ENCODE data around the gene NUP205. TPM values are rescaled to one million over a fixed set of nuclear protein-coding genes. Genes with fewer than 3 reads are reported as not detected.

Gene NUP205
- total and polyA plus RNA-seq, 2 donors: 50.9 to 68.2 TPM

- Histone ChIP-seq H3K36me3 (ENCODE audit: control insufficient read depth in 2 of 2, insufficient read depth in 2 of 2, low read length in 1 of 2) (no peaks in the 10 kb centered on the region), H3K27me3 (ENCODE audit: control insufficient read depth in 2 of 2, insufficient read depth in 1 of 2, low read length in 1 of 2) (no peaks in the 10 kb centered on the region)
- 95% methylated on average over 3 of the region's 3 CpGs for WGBS
Observed at GRCh38 chr7:135517060-135517459, 40.7 kb upstream of the NUP205 start.

GRCh38 chr7:135518748-135519147 lies 39.0 kb upstream of the NUP205 start:
- no peaks in the 10 kb centered on the region for H3K36me3 ChIP-seq (ENCODE audit: control insufficient read depth in 2 of 2, insufficient read depth in 2 of 2, low read length in 1 of 2)
- no peak for DNase-seq (ENCODE audit: low read depth in 6 of 9, low spot score in 9 of 9)
- no peak overlapping the region for H3K27ac ChIP-seq (ENCODE audit: low read depth in 1 of 2, low read length in 1 of 2)
- WGBS: 95% methylated on average over 1 of the region's 1 CpG
- H3K9me3 ChIP-seq (ENCODE audit: control insufficient read depth in 2 of 2, insufficient read depth in 1 of 2, low read length in 1 of 2): no peaks in the 10 kb centered on the region
- no peaks in the 10 kb centered on the region for H3K27me3 ChIP-seq (ENCODE audit: control insufficient read depth in 2 of 2, insufficient read depth in 1 of 2, low read length in 1 of 2)
- H3K4me3 ChIP-seq (ENCODE audit: low read length in 2 of 2): no peak overlapping the region
- H3K4me1 ChIP-seq (ENCODE audit: control insufficient read depth in 2 of 2, insufficient read depth in 2 of 2, low read length in 2 of 2): no peaks in the 10 kb centered on the region

More at GRCh38 chr7:135517060-135517459, 40.7 kb upstream of the NUP205 start:
- Histone ChIP-seq H3K4me3 (ENCODE audit: low read length in 2 of 2) (no peak overlapping the region), H3K27ac (ENCODE audit: low read depth in 1 of 2, low read length in 1 of 2) (no peak overlapping the region), H3K4me1 (ENCODE audit: control insufficient read depth in 2 of 2, insufficient read depth in 2 of 2, low read length in 2 of 2) (no peaks in the 10 kb centered on the region), H3K9me3 (ENCODE audit: control insufficient read depth in 2 of 2, insufficient read depth in 1 of 2, low read length in 1 of 2) (no peaks in the 10 kb centered on the region)
- no peak for DNase-seq (ENCODE audit: low read depth in 6 of 9, low spot score in 9 of 9)

GRCh38 chr7:135519233-135519688 lies 38.5 kb upstream of the NUP205 start:
- Histone ChIP-seq H3K4me3 (ENCODE audit: low read length in 2 of 2) (no peak overlapping the region), H3K27ac (ENCODE audit: low read depth in 1 of 2, low read length in 1 of 2) (no peak overlapping the region)

GRCh38 chr7:135519871-135520270 lies 37.8 kb upstream of the NUP205 start:
- 95% methylated on average over 4 of the region's 4 CpGs for whole genome bisulfite sequencing
- Histone ChIP-seq H3K27me3 (ENCODE audit: control insufficient read depth in 2 of 2, insufficient read depth in 1 of 2, low read length in 1 of 2) (no peaks in the 10 kb centered on the region), H3K4me1 (ENCODE audit: control insufficient read depth in 2 of 2, insufficient read depth in 2 of 2, low read length in 2 of 2) (no peaks in the 10 kb centered on the region), H3K4me3 (ENCODE audit: low read length in 2 of 2) (no peak overlapping the region), H3K36me3 (ENCODE audit: control insufficient read depth in 2 of 2, insufficient read depth in 2 of 2, low read length in 1 of 2) (no peaks in the 10 kb centered on the region), H3K9me3 (ENCODE audit: control insufficient read depth in 2 of 2, insufficient read depth in 1 of 2, low read length in 1 of 2) (no peaks in the 10 kb centered on the region), H3K27ac (ENCODE audit: low read depth in 1 of 2, low read length in 1 of 2) (no peak overlapping the region)
- DNase-seq (ENCODE audit: low read depth in 6 of 9, low spot score in 9 of 9): no peak

More at GRCh38 chr7:135519233-135519688, 38.5 kb upstream of the NUP205 start:
- Histone ChIP-seq H3K36me3 (ENCODE audit: control insufficient read depth in 2 of 2, insufficient read depth in 2 of 2, low read length in 1 of 2) (no peaks in the 10 kb centered on the region), H3K27me3 (ENCODE audit: control insufficient read depth in 2 of 2, insufficient read depth in 1 of 2, low read length in 1 of 2) (no peaks in the 10 kb centered on the region), H3K4me1 (ENCODE audit: control insufficient read depth in 2 of 2, insufficient read depth in 2 of 2, low read length in 2 of 2) (no peaks in the 10 kb centered on the region), H3K9me3 (ENCODE audit: control insufficient read depth in 2 of 2, insufficient read depth in 1 of 2, low read length in 1 of 2) (no peaks in the 10 kb centered on the region)
- no peak for DNase-seq (ENCODE audit: low read depth in 6 of 9, low spot score in 9 of 9)

- Histone ChIP-seq H3K36me3 (ENCODE audit: control insufficient read depth in 2 of 2, insufficient read depth in 2 of 2, low read length in 1 of 2) (no peaks in the 10 kb centered on the region), H3K4me3 (ENCODE audit: low read length in 2 of 2) (no peak overlapping the region), H3K27ac (ENCODE audit: low read depth in 1 of 2, low read length in 1 of 2) (no peak overlapping the region), H3K9me3 (ENCODE audit: control insufficient read depth in 2 of 2, insufficient read depth in 1 of 2, low read length in 1 of 2) (no peaks in the 10 kb centered on the region), H3K4me1 (ENCODE audit: control insufficient read depth in 2 of 2, insufficient read depth in 2 of 2, low read length in 2 of 2) (no peaks in the 10 kb centered on the region), H3K27me3 (ENCODE audit: control insufficient read depth in 2 of 2, insufficient read depth in 1 of 2, low read length in 1 of 2) (no peaks in the 10 kb centered on the region)
- WGBS: 98% methylated on average over 6 of the region's 6 CpGs
- DNase-seq (ENCODE audit: low read depth in 6 of 9, low spot score in 9 of 9): no peak
Observed at GRCh38 chr7:135522509-135522908, 35.2 kb upstream of the NUP205 start.

GRCh38 chr7:135523146-135523545 lies 34.6 kb upstream of the NUP205 start:
- Histone ChIP-seq H3K4me1 (ENCODE audit: control insufficient read depth in 2 of 2, insufficient read depth in 2 of 2, low read length in 2 of 2) (no peaks in the 10 kb centered on the region), H3K27ac (ENCODE audit: low read depth in 1 of 2, low read length in 1 of 2) (no peak overlapping the region), H3K9me3 (ENCODE audit: control insufficient read depth in 2 of 2, insufficient read depth in 1 of 2, low read length in 1 of 2) (no peaks in the 10 kb centered on the region), H3K4me3 (ENCODE audit: low read length in 2 of 2) (no peak overlapping the region), H3K27me3 (ENCODE audit: control insufficient read depth in 2 of 2, insufficient read depth in 1 of 2, low read length in 1 of 2) (no peaks in the 10 kb centered on the region), H3K36me3 (ENCODE audit: control insufficient read depth in 2 of 2, insufficient read depth in 2 of 2, low read length in 1 of 2) (no peaks in the 10 kb centered on the region)
- 98% methylated on average over 1 of the region's 1 CpG for WGBS
- no peak for DNase-seq (ENCODE audit: low read depth in 6 of 9, low spot score in 9 of 9)

- H3K27me3 ChIP-seq (ENCODE audit: control insufficient read depth in 2 of 2, insufficient read depth in 1 of 2, low read length in 1 of 2): no peaks in the 10 kb centered on the region
- H3K27ac ChIP-seq (ENCODE audit: low read depth in 1 of 2, low read length in 1 of 2): no peak overlapping the region
- no peaks in the 10 kb centered on the region for H3K4me1 ChIP-seq (ENCODE audit: control insufficient read depth in 2 of 2, insufficient read depth in 2 of 2, low read length in 2 of 2)
- 98% methylated on average over 4 of the region's 4 CpGs for WGBS
- H3K9me3 ChIP-seq (ENCODE audit: control insufficient read depth in 2 of 2, insufficient read depth in 1 of 2, low read length in 1 of 2): no peaks in the 10 kb centered on the region
- no peak overlapping the region for H3K4me3 ChIP-seq (ENCODE audit: low read length in 2 of 2)
- no peak for DNase-seq (ENCODE audit: low read depth in 6 of 9, low spot score in 9 of 9)
- H3K36me3 ChIP-seq (ENCODE audit: control insufficient read depth in 2 of 2, insufficient read depth in 2 of 2, low read length in 1 of 2): no peaks in the 10 kb centered on the region
Observed at GRCh38 chr7:135525426-135525825, 32.3 kb upstream of the NUP205 start.

GRCh38 chr7:135527025-135527424 lies 30.7 kb upstream of the NUP205 start:
- 96% methylated on average over 3 of the region's 3 CpGs for WGBS
- no peaks in the 10 kb centered on the region for H3K27me3 ChIP-seq (ENCODE audit: control insufficient read depth in 2 of 2, insufficient read depth in 1 of 2, low read length in 1 of 2)
- no peaks in the 10 kb centered on the region for H3K36me3 ChIP-seq (ENCODE audit: control insufficient read depth in 2 of 2, insufficient read depth in 2 of 2, low read length in 1 of 2)
- H3K4me3 ChIP-seq (ENCODE audit: low read length in 2 of 2): no peak overlapping the region
- no peaks in the 10 kb centered on the region for H3K4me1 ChIP-seq (ENCODE audit: control insufficient read depth in 2 of 2, insufficient read depth in 2 of 2, low read length in 2 of 2)
- H3K9me3 ChIP-seq (ENCODE audit: control insufficient read depth in 2 of 2, insufficient read depth in 1 of 2, low read length in 1 of 2): no peaks in the 10 kb centered on the region
- DNase-seq (ENCODE audit: low read depth in 6 of 9, low spot score in 9 of 9): no peak
- no peak overlapping the region for H3K27ac ChIP-seq (ENCODE audit: low read depth in 1 of 2, low read length in 1 of 2)

- 81% methylated on average over 7 of the region's 7 CpGs for WGBS
- H3K27ac ChIP-seq (ENCODE audit: low read depth in 1 of 2, low read length in 1 of 2): no peak overlapping the region
- no peaks in the 10 kb centered on the region for H3K36me3 ChIP-seq (ENCODE audit: control insufficient read depth in 2 of 2, insufficient read depth in 2 of 2, low read length in 1 of 2)
- no peak overlapping the region for H3K4me3 ChIP-seq (ENCODE audit: low read length in 2 of 2)
- no peaks in the 10 kb centered on the region for H3K4me1 ChIP-seq (ENCODE audit: control insufficient read depth in 2 of 2, insufficient read depth in 2 of 2, low read length in 2 of 2)
- DNase-seq (ENCODE audit: low read depth in 6 of 9, low spot score in 9 of 9): no peak
- no peaks in the 10 kb centered on the region for H3K27me3 ChIP-seq (ENCODE audit: control insufficient read depth in 2 of 2, insufficient read depth in 1 of 2, low read length in 1 of 2)
- H3K9me3 ChIP-seq (ENCODE audit: control insufficient read depth in 2 of 2, insufficient read depth in 1 of 2, low read length in 1 of 2): no peaks in the 10 kb centered on the region
Observed at GRCh38 chr7:135536150-135536549, 21.6 kb upstream of the NUP205 start.

GRCh38 chr7:135537453-135537852 lies 20.3 kb upstream of the NUP205 start:
- Histone ChIP-seq H3K4me1 (ENCODE audit: control insufficient read depth in 2 of 2, insufficient read depth in 2 of 2, low read length in 2 of 2) (no peaks in the 10 kb centered on the region), H3K9me3 (ENCODE audit: control insufficient read depth in 2 of 2, insufficient read depth in 1 of 2, low read length in 1 of 2) (no peaks in the 10 kb centered on the region), H3K27me3 (ENCODE audit: control insufficient read depth in 2 of 2, insufficient read depth in 1 of 2, low read length in 1 of 2) (no peaks in the 10 kb centered on the region), H3K27ac (ENCODE audit: low read depth in 1 of 2, low read length in 1 of 2) (no peak overlapping the region), H3K4me3 (ENCODE audit: low read length in 2 of 2) (no peak overlapping the region), H3K36me3 (ENCODE audit: control insufficient read depth in 2 of 2, insufficient read depth in 2 of 2, low read length in 1 of 2) (no peaks in the 10 kb centered on the region)
- 95% methylated on average over 1 of the region's 1 CpG for whole genome bisulfite sequencing
- no peak for DNase-seq (ENCODE audit: low read depth in 6 of 9, low spot score in 9 of 9)
